ENCODE measurements around the gene MINDY4. TPM values are rescaled to one million over a fixed set of nuclear protein-coding genes. Genes with fewer than 3 reads are reported as not detected.

Gene MINDY4
- total and polyA plus RNA-seq, 10 of the 15 experiments (the other 5 are each of a cell fraction or from before 2014, with no cell fraction given): 0.10 to 0.90 (median 0.40) TPM

GRCh38 chr7:30880125-30880720, 109.0 kb downstream of the MINDY4 start:
- no peaks in the 10 kb centered on the region for H4K20me1 ChIP-seq (ENCODE audit: control insufficient read depth, insufficient read depth)
- RAD21 ChIA-PET (ENCODE audit: unreplicated experiment): no interaction called here
- in situ Hi-C loops (cut with MboI) (no loop called here), intact Hi-C loops (cut with micrococcal nuclease; ENCODE audit: unreplicated experiment) (no loop called here)
- H3K4me2 ChIP-seq (ENCODE audit: control insufficient read depth, insufficient read depth): no peak overlapping the region
- H3K79me2 ChIP-seq (ENCODE audit: control insufficient read depth, insufficient read depth, low read length): no peaks in the 10 kb centered on the region
- no peak overlapping the region for H3K27ac ChIP-seq (ENCODE audit: control insufficient read depth, insufficient read depth)
- no peaks in the 10 kb centered on the region for H3K36me3 ChIP-seq (ENCODE audit: control insufficient read depth in 2 of 2, insufficient read depth in 2 of 2, low read length in 1 of 2)
- H3K9ac ChIP-seq (ENCODE audit: control insufficient read depth, insufficient read depth, low read length): no peak overlapping the region
- DNase-seq (ENCODE audit: low read depth, low spot score) (no peak), ATAC-seq (no peak), FAIRE-seq (no peak)
- H3K4me3 ChIP-seq: no peak overlapping the region
- POLR2A ChIA-PET: no interaction called here
- H3K9me3 ChIP-seq (replicated peaks; ENCODE audit: control insufficient read depth, insufficient read depth, low read length): no peaks in the 10 kb centered on the region
- 30% methylated on average over 11 of the region's 12 CpGs for WGBS (ENCODE audit: insufficient coverage, insufficient replicate concordance, low lambda C conversion rate, missing lambda C conversion rate)
- CTCF ChIA-PET: interaction anchor here (0.8 kb wide), 1 partner anchor 178 kb away, joined by 3 read pairs; no protein-coding TSS in a partner anchor
- TF ChIP-seq, protein P1, sequence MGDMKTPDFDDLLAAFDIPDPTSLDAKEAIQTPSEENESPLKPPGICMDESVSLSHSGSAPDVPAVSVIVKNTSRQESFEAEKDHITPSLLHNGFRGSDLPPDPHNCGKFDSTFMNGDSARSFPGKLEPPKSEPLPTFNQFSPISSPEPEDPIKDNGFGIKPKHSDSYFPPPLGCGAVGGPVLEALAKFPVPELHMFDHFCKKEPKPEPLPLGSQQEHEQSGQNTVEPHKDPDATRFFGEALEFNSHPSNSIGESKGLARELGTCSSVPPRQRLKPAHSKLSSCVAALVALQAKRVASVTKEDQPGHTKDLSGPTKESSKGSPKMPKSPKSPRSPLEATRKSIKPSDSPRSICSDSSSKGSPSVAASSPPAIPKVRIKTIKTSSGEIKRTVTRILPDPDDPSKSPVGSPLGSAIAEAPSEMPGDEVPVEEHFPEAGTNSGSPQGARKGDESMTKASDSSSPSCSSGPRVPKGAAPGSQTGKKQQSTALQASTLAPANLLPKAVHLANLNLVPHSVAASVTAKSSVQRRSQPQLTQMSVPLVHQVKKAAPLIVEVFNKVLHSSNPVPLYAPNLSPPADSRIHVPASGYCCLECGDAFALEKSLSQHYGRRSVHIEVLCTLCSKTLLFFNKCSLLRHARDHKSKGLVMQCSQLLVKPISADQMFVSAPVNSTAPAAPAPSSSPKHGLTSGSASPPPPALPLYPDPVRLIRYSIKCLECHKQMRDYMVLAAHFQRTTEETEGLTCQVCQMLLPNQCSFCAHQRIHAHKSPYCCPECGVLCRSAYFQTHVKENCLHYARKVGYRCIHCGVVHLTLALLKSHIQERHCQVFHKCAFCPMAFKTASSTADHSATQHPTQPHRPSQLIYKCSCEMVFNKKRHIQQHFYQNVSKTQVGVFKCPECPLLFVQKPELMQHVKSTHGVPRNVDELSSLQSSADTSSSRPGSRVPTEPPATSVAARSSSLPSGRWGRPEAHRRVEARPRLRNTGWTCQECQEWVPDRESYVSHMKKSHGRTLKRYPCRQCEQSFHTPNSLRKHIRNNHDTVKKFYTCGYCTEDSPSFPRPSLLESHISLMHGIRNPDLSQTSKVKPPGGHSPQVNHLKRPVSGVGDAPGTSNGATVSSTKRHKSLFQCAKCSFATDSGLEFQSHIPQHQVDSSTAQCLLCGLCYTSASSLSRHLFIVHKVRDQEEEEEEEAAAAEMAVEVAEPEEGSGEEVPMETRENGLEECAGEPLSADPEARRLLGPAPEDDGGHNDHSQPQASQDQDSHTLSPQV (IDR thresholded peaks at IDR 0.05): no peak
- TF ChIP-seq SMC3 (IDR thresholded peaks at IDR 0.05; ENCODE audit: borderline replicate concordance, low read length) (no peak), GABPA (IDR thresholded peaks at IDR 0.05; ENCODE audit: low read depth) (no peak), RBBP5 (conservative IDR thresholded peaks at IDR 0.05) (no peak), TCF12 (IDR thresholded peaks at IDR 0.05; ENCODE audit: low read depth, low read length) (no peak), SRF (IDR thresholded peaks at IDR 0.05; ENCODE audit: low read depth in 2 of 2, low read length in 2 of 2) (no peak)
- TF ChIP-seq, protein P2, sequence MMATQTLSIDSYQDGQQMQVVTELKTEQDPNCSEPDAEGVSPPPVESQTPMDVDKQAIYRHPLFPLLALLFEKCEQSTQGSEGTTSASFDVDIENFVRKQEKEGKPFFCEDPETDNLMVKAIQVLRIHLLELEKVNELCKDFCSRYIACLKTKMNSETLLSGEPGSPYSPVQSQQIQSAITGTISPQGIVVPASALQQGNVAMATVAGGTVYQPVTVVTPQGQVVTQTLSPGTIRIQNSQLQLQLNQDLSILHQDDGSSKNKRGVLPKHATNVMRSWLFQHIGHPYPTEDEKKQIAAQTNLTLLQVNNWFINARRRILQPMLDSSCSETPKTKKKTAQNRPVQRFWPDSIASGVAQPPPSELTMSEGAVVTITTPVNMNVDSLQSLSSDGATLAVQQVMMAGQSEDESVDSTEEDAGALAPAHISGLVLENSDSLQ (IDR thresholded peaks at IDR 0.05): no peak
- H3K4me1 ChIP-seq (ENCODE audit: control insufficient read depth, insufficient read depth, low read length): no peaks in the 10 kb centered on the region; the same call in 1 of the 2 replicates
- H2AFZ ChIP-seq (ENCODE audit: control insufficient read depth, low read depth, low read length): no peak overlapping the region
- BruUV-seq (replicated peaks): no TSS peak
- H3K27me3 ChIP-seq (replicated peaks in 1 of 2; ENCODE audit: control insufficient read depth in 2 of 2, insufficient read depth in 2 of 2, low read length in 1 of 2): no peaks in the 10 kb centered on the region
- SMC1A ChIA-PET (ENCODE audit: uncharacterized antibody, unreplicated experiment): no interaction called here
